ENCODE data around the gene GSTM5.
"Not testable (repeated sequence)": the region's sequence is repeated elsewhere in the genome, so short reads cannot be mapped to it uniquely, and the experiment has no call there.

GSTM5 gene

GRCh38 chr1:109711593-109712320 lies at the start of gene GSTM5:
GSTM5 (plus strand) TSS chr1:109712251; CDS start chr1:109712313, 62 bp downstream.
- H3K27ac ChIP-seq: not testable (repeated sequence)

- no peak overlapping the region for H3K27ac ChIP-seq
Measured at GRCh38 chr1:109664671-109665070, 47.4 kb upstream of the GSTM5 start.

DNA sequence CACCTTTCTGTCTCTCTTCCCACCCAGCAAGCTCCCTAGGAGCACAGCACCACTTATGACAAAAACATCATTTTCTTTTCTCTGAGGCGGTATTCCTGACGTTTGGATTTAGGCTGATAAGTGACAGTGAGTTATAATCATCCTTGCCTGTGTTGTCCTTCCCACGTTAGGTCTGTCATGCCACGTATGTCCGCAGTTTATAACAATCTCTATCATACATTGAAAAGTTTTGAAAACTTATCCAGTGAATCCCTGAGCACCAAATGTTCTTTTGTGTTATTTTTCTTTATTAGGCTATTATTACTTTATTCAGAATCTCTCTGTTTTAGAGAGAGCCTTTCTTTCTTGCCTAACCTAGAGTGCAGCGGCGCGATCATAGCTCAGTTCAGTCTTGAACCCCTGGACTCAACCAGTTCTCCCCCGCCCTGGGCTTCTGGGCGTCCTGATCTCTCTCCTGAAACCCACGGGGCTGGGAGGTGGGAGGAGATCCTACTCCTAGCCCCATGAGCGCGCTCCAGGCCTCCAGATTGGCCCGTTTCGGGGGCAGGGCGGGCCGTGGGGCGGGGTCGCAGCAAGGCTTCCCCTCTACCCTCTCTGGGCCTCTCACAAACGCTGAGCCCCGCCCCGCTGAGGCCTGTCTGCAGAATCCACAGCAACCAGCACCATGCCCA lies 44.5 kb upstream of the GSTM5 start, which contains the start of gene GSTM2:
Gene GSTM2 (plus strand): TSS at position 606 of the 671 bp plus-strand sequence. CDS start 59 bp downstream, at position 665.
- H3K27ac ChIP-seq: no peak within 1 kb of the TSS
- TF ChIP-seq ZFX (IDR thresholded peaks at IDR 0.05): no peak
- TF ChIP-seq, protein P1, sequence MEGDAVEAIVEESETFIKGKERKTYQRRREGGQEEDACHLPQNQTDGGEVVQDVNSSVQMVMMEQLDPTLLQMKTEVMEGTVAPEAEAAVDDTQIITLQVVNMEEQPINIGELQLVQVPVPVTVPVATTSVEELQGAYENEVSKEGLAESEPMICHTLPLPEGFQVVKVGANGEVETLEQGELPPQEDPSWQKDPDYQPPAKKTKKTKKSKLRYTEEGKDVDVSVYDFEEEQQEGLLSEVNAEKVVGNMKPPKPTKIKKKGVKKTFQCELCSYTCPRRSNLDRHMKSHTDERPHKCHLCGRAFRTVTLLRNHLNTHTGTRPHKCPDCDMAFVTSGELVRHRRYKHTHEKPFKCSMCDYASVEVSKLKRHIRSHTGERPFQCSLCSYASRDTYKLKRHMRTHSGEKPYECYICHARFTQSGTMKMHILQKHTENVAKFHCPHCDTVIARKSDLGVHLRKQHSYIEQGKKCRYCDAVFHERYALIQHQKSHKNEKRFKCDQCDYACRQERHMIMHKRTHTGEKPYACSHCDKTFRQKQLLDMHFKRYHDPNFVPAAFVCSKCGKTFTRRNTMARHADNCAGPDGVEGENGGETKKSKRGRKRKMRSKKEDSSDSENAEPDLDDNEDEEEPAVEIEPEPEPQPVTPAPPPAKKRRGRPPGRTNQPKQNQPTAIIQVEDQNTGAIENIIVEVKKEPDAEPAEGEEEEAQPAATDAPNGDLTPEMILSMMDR (conservative IDR thresholded peaks at IDR 0.05): no peak

More at GRCh38 chr1:109664671-109665070, 47.4 kb upstream of the GSTM5 start:
- no peak for TF ChIP-seq ZFX (IDR thresholded peaks at IDR 0.05)
- TF ChIP-seq, protein P1 (conservative IDR thresholded peaks at IDR 0.05): no peak

DNA sequence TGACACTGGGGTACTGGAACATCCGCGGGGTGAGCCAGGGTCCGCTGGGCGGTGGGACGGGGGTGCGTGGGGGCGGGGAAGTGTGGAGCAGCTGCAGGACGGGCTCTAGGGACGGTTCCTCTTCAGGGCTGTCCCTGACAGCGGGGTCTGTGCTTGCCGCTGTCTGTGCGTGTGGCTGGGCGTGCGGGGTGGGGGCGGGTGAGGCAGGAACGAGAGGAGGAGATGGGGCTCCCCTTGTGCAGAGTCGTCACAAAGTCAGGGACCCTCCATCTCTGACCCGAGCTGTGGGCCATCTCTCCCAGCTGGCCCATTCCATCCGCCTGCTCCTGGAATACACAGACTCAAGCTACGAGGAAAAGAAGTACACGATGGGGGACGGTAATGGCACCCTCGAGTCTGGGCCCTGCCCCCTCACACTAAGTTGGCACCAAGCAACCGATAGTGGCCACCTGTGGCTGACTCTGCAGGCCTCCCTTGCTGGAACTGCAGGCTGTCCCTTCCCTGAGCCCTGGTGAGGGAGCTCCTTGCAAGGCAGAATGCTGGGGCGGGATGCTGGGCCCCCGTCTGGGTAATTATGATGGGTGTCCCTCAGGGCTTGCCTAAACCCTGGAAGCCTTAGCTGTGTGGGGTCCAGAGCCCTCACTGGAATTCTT lies 43.8 kb upstream of the GSTM5 start:
- TF ChIP-seq ZFX (IDR thresholded peaks at IDR 0.05): no peak
- TF ChIP-seq, protein P1 (conservative IDR thresholded peaks at IDR 0.05): no peak
- H3K27ac ChIP-seq: no peak overlapping the region

GRCh38 chr1:109669246-109669948 lies 42.7 kb upstream of the GSTM5 start:
- TF ChIP-seq, protein P1 (conservative IDR thresholded peaks at IDR 0.05): no peak
- no peak for TF ChIP-seq ZFX (IDR thresholded peaks at IDR 0.05)
- H3K27ac ChIP-seq: no peak overlapping the region

DNA sequence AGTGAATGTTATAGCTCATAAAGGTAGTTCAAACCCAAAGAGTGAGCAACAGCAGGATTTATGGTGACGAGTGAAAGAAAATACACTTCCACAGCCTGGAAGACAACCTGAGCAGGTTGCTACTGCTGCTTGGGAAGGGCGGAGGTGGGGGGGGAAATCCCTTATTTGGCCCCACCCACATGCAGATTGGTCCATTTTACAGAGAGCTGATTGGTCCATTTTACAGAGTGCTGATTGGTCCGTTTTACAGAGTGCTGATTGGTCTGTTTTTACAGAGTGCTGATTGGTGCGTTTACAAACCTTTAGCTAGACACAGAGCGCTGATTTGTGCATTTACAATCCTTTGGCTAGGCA lies 42.1 kb upstream of the GSTM5 start:
- not testable (repeated sequence) for H3K27ac ChIP-seq

- TF ChIP-seq, protein P1 (conservative IDR thresholded peaks at IDR 0.05): no peak
- no peak for TF ChIP-seq ZFX (IDR thresholded peaks at IDR 0.05)
- no peak overlapping the region for H3K27ac ChIP-seq
Measured at GRCh38 chr1:109671067-109671466, 41.0 kb upstream of the GSTM5 start.

GRCh38 chr1:109673861-109674260 lies 38.2 kb upstream of the GSTM5 start:
- H3K27ac ChIP-seq: not testable (repeated sequence)

GRCh38 chr1:109676683-109677381 lies 35.2 kb upstream of the GSTM5 start:
- not testable (repeated sequence) for H3K27ac ChIP-seq

Data from C4-2B (cell line).